Astrocyte of the cerebellum (primary cell): Measurements from ENCODE around the gene MMD.
A peak's percentile ranks its signal among the peaks of the same experiment; 100 is the strongest.

Source experiments
- DNase-seq: peaks from one replicate; pipeline ENCODE4 v3.0.0-alpha.2; 2011; ENCODE audit warnings: low read depth
- H3K4me3 ChIP-seq: 2 replicates; pipeline ENCODE4 v1.5.1; 2011; ENCODE audit warnings: mild to moderate bottlenecking, low read depth, low read length, moderate library complexity
- CTCF ChIP-seq: IDR thresholded peaks from 2 replicates; pipeline ENCODE4 v1.5.1; 2012; ENCODE audit warnings: low read length, low read depth, moderate library complexity, mild to moderate bottlenecking; ENCODE audit errors: missing control alignments
- in situ Hi-C: cut with HindIII; loops from 2 replicates; pipeline ENCODE4 v1.10.0; 2017; ENCODE audit warnings: low sequenced_read_pairs

The MMD gene

DNA sequence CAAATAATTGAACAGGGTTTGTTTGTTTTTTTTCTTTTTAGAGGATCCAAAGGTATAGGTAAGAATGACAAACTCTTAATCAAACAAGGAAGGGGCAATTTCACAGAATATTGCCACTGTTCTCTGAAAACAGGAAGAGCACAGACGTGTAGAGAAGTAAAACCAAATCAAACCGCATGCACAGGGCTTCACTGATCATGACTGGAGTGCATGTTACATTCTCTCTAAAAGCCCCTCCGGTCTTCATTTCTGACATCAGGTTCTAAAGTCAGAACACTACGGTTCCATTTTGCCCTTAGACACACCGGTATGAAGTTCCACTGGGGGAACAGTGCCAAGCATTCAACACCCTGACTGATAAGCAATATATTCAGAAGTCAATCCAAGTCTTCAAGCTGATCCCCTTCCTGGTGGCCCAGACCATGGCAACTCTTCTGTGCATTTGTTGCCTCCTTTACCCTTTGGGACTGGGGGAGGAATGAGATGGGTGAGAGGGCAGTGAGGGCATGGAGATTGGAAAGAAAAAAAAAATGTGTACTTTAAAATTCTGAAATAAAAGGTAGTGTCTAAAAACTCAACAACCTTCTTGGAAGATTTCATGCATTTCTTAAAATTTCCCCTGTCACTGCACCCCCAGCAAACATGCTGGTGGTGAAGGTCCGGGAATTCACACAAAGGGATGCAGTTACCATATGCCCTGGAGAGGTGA lies 1.4 kb downstream of the MMD start:
- peak overlapping the region; percentile 80 for H3K4me3 ChIP-seq
- in situ Hi-C loops: no loop called here
- DNase-seq: no peak
- no peak for TF ChIP-seq CTCF

DNA sequence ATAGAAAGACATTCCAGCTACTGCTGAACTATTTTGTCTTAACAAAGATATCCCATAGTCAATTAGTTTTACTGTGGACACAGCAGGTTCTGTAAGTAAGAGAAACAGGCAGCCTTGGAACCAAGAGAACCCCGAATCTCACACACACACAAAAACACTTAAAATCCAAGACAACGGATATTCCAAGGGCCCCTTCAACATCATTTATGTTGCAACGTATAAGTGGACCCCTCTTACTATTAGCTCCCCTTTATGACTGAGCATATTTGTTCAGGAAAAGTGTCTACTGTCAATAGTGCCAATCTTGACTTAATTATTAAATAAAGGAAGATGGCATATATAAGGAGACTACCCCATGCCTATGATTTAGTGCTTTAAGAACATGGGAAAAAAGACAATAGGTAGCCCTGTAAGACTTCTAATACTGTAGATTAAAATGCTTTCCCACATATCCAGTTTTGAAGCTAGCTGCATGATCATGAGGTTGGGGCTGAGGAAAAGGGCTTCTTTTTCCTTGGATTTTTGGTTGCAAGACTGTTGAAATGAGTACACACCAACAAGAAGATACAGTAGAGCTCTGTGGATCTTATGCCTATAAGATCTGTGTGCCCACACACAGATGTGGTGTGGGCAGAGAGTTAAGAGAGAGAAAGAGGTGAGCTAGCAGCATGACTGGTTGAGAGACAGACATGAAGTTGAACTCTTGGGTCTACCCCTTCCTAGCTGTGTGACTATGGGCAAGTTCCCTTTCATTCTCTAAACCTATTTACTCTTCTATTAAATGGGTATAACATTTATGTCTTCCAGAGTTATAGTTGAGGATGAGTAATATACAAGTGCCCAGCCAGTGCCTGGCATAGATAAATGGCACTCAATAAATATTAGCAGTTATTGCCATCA lies 3.0 kb downstream of the MMD start:
- TF ChIP-seq CTCF: no peak
- no peak overlapping the region for H3K4me3 ChIP-seq
- DNase-seq: no peak
- in situ Hi-C loops: no loop called here

- in situ Hi-C loops: no loop called here
- no peak overlapping the region for H3K4me3 ChIP-seq
- TF ChIP-seq CTCF: no peak
- DNase-seq: no peak
Observed at GRCh38 chr17:55417411-55418268, 4.0 kb downstream of the MMD start.

- no peak overlapping the region for H3K4me3 ChIP-seq
- in situ Hi-C loops: no loop called here
- DNase-seq: no peak
- no peak for TF ChIP-seq CTCF
Observed at GRCh38 chr17:55416470-55417052, 5.1 kb downstream of the MMD start.

- H3K4me3 ChIP-seq: no peak overlapping the region
- in situ Hi-C loops: no loop called here
- DNase-seq: no peak
- TF ChIP-seq CTCF: no peak
Observed at GRCh38 chr17:55416000-55416399, 5.6 kb downstream of the MMD start.

- TF ChIP-seq CTCF: no peak
- in situ Hi-C loops: no loop called here
- DNase-seq: no peak
- no peak overlapping the region for H3K4me3 ChIP-seq
Observed at GRCh38 chr17:55414983-55415382, 6.7 kb downstream of the MMD start.
